ENCODE results near the gene PAQR8. TPM values are rescaled to one million over a fixed set of nuclear protein-coding genes. Genes with fewer than 3 reads are reported as not detected.

PAQR8 gene
- total and polyA plus RNA-seq, 2 of the 13 experiments (the other 11 are each of a cell fraction or from before 2014, with no cell fraction given): 37.7 to 50.7 TPM

DNA sequence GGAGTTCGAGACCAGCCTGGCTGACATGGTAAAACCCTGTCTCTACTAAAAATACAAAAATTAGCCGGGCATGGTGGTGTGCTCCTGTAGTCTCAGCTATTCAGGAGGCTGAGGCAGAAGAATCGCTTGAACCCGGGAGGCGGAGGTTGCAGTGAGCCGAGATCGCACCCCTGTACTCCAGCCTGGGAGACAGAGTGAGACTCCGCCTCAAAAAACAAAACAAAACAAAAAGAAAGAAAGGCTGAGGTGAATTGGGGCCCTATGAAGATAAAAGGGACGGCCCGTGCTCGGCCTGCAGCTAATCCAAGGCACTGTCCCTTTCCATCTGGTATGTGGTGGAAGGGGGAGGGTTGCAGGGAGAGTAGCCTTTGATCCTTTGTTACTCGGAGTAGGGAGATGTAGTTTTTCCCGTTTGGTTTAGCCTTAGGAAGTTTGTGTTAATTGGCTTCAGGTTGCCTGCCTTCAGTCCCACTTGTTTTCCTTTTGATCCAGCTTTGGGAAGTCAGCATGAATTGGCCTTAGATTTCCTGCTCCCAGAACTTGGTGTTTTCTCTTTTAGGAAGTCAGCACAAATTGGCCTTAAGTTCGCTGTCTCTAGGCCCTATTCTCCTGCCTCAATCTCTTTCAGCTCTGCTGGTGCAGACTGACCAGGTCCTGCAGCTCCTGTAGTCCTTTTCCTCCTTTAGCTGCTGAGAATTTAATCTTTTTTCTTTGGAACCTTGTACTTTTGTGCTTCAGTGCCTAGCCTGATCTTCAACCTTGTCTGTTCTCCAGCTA lies 36.1 kb upstream of the PAQR8 start (continued):
- TF ChIP-seq, protein P1, sequence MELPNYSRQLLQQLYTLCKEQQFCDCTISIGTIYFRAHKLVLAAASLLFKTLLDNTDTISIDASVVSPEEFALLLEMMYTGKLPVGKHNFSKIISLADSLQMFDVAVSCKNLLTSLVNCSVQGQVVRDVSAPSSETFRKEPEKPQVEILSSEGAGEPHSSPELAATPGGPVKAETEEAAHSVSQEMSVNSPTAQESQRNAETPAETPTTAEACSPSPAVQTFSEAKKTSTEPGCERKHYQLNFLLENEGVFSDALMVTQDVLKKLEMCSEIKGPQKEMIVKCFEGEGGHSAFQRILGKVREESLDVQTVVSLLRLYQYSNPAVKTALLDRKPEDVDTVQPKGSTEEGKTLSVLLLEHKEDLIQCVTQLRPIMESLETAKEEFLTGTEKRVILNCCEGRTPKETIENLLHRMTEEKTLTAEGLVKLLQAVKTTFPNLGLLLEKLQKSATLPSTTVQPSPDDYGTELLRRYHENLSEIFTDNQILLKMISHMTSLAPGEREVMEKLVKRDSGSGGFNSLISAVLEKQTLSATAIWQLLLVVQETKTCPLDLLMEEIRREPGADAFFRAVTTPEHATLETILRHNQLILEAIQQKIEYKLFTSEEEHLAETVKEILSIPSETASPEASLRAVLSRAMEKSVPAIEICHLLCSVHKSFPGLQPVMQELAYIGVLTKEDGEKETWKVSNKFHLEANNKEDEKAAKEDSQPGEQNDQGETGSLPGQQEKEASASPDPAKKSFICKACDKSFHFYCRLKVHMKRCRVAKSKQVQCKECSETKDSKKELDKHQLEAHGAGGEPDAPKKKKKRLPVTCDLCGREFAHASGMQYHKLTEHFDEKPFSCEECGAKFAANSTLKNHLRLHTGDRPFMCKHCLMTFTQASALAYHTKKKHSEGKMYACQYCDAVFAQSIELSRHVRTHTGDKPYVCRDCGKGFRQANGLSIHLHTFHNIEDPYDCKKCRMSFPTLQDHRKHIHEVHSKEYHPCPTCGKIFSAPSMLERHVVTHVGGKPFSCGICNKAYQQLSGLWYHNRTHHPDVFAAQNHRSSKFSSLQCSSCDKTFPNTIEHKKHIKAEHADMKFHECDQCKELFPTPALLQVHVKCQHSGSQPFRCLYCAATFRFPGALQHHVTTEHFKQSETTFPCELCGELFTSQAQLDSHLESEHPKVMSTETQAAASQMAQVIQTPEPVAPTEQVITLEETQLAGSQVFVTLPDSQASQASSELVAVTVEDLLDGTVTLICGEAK (IDR thresholded peaks at IDR 0.05): no peak
- TF ChIP-seq, protein P1 (CRISPR knock-in tag; IDR thresholded peaks at IDR 0.05): no peak
- TF ChIP-seq ZNF678 (CRISPR knock-in tag; IDR thresholded peaks at IDR 0.05) (no peak), TRAFD1 (CRISPR knock-in tag; IDR thresholded peaks at IDR 0.05; ENCODE audit: borderline replicate concordance) (no peak), SALL2 (CRISPR knock-in tag; IDR thresholded peaks at IDR 0.05) (0 out of 2 replicates have a peak, but pooled peaks have one; percentile 73), TP53 (CRISPR knock-in tag; conservative IDR thresholded peaks at IDR 0.05) (peak; percentile 62; the same call in 1 of the 2 replicates)
- TF ChIP-seq, protein P2, sequence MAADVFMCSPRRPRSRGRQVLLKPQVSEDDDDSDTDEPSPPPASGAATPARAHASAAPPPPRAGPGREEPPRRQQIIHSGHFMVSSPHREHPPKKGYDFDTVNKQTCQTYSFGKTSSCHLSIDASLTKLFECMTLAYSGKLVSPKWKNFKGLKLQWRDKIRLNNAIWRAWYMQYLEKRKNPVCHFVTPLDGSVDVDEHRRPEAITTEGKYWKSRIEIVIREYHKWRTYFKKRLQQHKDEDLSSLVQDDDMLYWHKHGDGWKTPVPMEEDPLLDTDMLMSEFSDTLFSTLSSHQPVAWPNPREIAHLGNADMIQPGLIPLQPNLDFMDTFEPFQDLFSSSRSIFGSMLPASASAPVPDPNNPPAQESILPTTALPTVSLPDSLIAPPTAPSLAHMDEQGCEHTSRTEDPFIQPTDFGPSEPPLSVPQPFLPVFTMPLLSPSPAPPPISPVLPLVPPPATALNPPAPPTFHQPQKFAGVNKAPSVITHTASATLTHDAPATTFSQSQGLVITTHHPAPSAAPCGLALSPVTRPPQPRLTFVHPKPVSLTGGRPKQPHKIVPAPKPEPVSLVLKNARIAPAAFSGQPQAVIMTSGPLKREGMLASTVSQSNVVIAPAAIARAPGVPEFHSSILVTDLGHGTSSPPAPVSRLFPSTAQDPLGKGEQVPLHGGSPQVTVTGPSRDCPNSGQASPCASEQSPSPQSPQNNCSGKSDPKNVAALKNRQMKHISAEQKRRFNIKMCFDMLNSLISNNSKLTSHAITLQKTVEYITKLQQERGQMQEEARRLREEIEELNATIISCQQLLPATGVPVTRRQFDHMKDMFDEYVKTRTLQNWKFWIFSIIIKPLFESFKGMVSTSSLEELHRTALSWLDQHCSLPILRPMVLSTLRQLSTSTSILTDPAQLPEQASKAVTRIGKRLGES (CRISPR knock-in tag; IDR thresholded peaks at IDR 0.05; ENCODE audit: borderline replicate concordance): no peak; the same call in 1 of the 2 replicates
- TF ChIP-seq, protein P3, sequence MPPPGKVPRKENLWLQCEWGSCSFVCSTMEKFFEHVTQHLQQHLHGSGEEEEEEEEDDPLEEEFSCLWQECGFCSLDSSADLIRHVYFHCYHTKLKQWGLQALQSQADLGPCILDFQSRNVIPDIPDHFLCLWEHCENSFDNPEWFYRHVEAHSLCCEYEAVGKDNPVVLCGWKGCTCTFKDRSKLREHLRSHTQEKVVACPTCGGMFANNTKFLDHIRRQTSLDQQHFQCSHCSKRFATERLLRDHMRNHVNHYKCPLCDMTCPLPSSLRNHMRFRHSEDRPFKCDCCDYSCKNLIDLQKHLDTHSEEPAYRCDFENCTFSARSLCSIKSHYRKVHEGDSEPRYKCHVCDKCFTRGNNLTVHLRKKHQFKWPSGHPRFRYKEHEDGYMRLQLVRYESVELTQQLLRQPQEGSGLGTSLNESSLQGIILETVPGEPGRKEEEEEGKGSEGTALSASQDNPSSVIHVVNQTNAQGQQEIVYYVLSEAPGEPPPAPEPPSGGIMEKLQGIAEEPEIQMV (CRISPR knock-in tag; IDR thresholded peaks at IDR 0.05; ENCODE audit: low read depth): no peak
